Activated T-cell treated with anti-CD3 and anti-CD28 coated beads, Interleukin-2, amount 50 U/mL, for 24 hours (primary cell): ENCODE measurements around the gene KCNH6.

Source experiments
- DNase-seq: peaks from one replicate; pipeline ENCODE4 v3.0.0-alpha.2; 2020
- H3K27ac Mint-ChIP-seq: 2 replicates; pipeline ENCODE4 v1.8.0; 2020; ENCODE audit warnings: mild to moderate bottlenecking, mixed read lengths
- H3K27me3 Mint-ChIP-seq: 2 replicates; pipeline ENCODE4 v1.8.0; 2020; ENCODE audit warnings: mixed read lengths
- H3K36me3 Mint-ChIP-seq: 2 replicates; pipeline ENCODE4 v1.8.0; 2020; ENCODE audit warnings: low read depth, mixed read lengths
- H3K4me1 Mint-ChIP-seq: 2 replicates; pipeline ENCODE4 v1.8.0; 2020; ENCODE audit warnings: low read depth, mixed read lengths
- H3K4me3 Mint-ChIP-seq: 2 replicates; pipeline ENCODE4 v1.8.0; 2020; ENCODE audit warnings: mild to moderate bottlenecking, moderate library complexity, mixed read lengths
- H3K9me3 Mint-ChIP-seq: 2 replicates; pipeline ENCODE4 v1.8.0; 2020; ENCODE audit warnings: mixed read lengths

The KCNH6 gene

DNA sequence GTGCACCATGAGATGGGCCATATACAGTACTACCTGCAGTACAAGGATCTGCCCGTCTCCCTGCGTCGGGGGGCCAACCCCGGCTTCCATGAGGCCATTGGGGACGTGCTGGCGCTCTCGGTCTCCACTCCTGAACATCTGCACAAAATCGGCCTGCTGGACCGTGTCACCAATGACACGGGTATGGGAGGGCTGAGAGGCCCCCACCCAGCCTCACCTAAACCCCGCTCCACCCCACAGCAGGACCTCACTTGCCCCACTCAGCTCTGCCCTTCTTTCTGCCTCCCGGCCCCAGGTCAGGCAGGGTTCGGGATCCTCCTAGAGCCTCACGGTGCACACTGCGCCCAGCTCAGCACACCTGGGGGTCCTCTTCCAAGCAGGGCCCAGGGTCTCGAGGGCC, 40.6 kb upstream of the KCNH6 start:
- H3K27ac Mint-ChIP-seq = no peak overlapping the region
- H3K9me3 Mint-ChIP-seq = no peaks in the 10 kb centered on the region
- no peaks in the 10 kb centered on the region for H3K36me3 Mint-ChIP-seq
- no peak for DNase-seq
- no peak overlapping the region for H3K4me3 Mint-ChIP-seq
- H3K27me3 Mint-ChIP-seq = peaks cover 18% of the 10 kb centered on the region
- peaks cover 13% of the 10 kb centered on the region for H3K4me1 Mint-ChIP-seq

DNA sequence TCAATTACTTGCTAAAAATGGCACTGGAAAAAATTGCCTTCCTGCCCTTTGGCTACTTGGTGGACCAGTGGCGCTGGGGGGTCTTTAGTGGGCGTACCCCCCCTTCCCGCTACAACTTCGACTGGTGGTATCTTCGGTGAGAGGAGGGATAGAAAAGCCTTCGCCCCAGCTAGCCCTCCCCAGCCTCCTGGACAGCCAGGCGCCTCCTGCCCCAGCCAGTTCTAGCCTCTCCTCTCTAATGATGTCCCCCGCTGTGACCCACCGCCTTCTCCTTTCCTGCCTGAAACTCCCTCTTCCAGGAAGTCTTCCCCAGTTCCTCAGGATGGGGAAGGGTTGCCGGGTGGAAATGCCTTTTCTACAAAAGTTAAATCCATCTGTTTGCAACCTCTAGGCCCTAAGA, 40.1 kb upstream of the KCNH6 start:
- Mint-ChIP-seq H3K27me3 (peaks cover 13% of the 10 kb centered on the region), H3K9me3 (no peaks in the 10 kb centered on the region), H3K4me1 (peaks cover 8% of the 10 kb centered on the region), H3K4me3 (no peak overlapping the region), H3K36me3 (no peaks in the 10 kb centered on the region), H3K27ac (no peak overlapping the region)
- DNase-seq = no peak

DNA sequence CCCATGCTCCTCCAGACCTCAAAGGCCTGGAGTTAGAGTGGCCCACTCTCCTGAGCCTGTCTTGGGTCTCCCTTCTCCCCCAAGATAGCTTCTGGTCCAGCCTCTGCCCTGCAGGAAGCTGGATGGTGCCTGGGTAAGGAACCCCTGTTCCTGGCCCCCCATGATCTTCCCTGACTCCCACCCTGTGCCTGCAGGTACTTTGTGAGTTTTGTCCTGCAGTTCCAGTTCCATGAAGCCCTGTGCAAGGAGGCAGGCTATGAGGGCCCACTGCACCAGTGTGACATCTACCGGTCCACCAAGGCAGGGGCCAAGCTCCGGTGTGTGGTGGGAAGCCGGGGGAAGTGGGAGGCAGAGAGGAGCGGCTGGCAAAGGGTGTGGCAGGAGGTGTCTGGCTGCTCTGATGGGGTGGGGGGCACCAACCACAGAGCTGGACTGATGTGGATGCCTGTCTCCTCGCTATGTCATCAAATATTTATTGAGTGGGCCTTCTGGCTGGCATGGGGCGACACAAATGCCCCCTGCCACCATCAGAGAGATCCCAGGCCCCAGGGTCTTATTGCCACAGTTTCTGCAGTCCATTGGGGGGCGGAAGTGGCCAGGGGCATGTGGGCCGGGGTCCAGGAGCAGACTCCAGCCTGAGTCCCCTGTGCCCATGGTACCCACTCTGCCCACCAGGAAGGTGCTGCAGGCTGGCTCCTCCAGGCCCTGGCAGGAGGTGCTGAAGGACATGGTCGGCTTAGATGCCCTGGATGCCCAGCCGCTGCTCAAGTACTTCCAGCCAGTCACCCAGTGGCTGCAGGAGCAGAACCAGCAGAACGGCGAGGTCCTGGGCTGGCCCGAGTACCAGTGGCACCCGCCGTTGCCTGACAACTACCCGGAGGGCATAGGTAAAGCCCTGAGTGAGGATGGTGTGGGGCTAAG, 39.2 kb upstream of the KCNH6 start:
- Mint-ChIP-seq H3K4me1 (peaks cover 4% of the 10 kb centered on the region), H3K27me3 (peaks cover 6% of the 10 kb centered on the region), H3K9me3 (no peaks in the 10 kb centered on the region), H3K4me3 (no peak overlapping the region), H3K36me3 (no peaks in the 10 kb centered on the region), H3K27ac (no peak overlapping the region)
- no peak for DNase-seq

DNA sequence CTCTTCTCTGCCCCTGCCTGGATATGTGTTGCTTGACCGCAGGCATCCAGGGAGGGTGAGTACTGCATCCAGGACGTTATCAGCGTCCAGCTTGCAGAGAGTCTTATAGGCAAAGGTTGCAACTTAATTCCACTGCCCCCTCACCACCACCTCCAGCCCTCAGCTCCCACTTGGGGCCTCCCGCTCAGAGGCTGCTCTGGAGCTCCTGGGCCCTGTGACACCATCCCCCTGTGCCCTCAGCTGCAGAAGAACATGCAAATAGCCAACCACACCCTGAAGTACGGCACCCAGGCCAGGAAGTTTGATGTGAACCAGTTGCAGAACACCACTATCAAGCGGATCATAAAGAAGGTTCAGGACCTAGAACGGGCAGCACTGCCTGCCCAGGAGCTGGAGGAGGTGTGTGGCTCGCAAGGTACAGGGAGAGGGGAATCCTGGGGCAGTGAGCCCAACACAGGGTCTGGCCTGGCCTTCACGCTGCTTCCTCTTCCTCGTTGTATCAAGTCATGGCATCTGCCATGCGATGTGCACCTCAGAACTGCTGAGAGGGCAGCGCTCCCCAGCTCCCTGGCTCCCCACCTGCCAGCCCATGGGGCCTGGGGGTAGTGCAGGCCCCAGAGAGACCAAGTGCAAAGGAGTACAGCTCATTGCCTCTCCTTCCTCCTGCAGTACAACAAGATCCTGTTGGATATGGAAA, 36.7 kb upstream of the KCNH6 start:
- Mint-ChIP-seq H3K36me3 (no peaks in the 10 kb centered on the region), H3K27ac (no peak overlapping the region), H3K4me1 (no peaks in the 10 kb centered on the region), H3K4me3 (no peak overlapping the region), H3K27me3 (no peaks in the 10 kb centered on the region), H3K9me3 (no peaks in the 10 kb centered on the region)
- no peak for DNase-seq

DNA sequence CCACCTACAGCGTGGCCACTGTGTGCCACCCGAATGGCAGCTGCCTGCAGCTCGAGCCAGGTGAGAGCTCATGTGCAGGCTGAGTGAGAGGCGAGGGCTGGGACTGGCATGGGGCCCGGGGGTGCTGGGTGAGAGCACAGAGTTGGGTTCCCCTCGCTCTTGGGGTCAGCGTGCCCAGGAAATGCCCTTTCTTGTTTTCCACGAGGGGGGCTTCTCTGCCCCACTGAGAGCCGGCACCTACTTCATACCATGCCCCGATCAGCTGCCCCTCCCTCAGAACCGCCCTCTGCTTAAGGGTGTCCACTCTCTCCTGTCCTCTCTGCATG, 36.2 kb upstream of the KCNH6 start:
- Mint-ChIP-seq H3K9me3 (no peaks in the 10 kb centered on the region), H3K4me3 (no peak overlapping the region), H3K4me1 (no peaks in the 10 kb centered on the region), H3K27ac (no peak overlapping the region), H3K36me3 (no peaks in the 10 kb centered on the region), H3K27me3 (no peaks in the 10 kb centered on the region)
- no peak for DNase-seq

DNA sequence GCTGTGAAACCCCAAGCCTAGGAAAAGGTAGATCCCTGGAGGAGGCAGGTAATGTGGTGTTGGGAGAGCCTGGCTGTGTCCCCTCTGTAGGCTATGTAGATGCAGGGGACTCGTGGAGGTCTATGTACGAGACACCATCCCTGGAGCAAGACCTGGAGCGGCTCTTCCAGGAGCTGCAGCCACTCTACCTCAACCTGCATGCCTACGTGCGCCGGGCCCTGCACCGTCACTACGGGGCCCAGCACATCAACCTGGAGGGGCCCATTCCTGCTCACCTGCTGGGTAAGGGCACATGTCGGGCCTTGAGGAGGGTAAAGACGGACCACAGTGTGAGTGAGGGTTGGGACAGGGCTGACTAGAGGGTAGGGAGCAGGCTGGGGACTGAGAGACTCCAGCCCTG, 34.3 kb upstream of the KCNH6 start:
- no peaks in the 10 kb centered on the region for H3K27me3 Mint-ChIP-seq
- no peaks in the 10 kb centered on the region for H3K9me3 Mint-ChIP-seq
- H3K36me3 Mint-ChIP-seq = no peaks in the 10 kb centered on the region
- DNase-seq = no peak
- no peak overlapping the region for H3K4me3 Mint-ChIP-seq
- no peaks in the 10 kb centered on the region for H3K4me1 Mint-ChIP-seq
- no peak overlapping the region for H3K27ac Mint-ChIP-seq

DNA sequence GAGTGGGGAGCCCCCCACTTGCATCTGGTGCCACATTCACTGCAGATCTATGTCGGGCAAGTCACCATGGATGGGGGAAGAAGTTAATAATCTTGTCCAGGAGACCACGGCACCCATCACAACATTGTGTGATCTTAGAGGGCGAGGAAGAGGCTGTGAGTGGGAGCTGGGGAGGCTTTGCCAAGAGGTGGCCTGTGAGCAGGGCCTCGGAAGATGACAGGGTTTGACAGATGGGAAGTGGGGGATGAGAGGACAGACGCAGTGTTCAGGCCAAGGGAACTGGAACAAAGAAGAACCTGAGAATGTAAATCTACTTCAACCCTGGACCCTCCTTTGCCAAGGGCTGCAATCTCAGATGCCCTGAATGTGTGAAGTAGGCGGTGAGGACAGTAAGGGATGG, 33.9 kb upstream of the KCNH6 start:
- no peaks in the 10 kb centered on the region for H3K4me1 Mint-ChIP-seq
- no peaks in the 10 kb centered on the region for H3K36me3 Mint-ChIP-seq
- H3K27ac Mint-ChIP-seq = no peak overlapping the region
- DNase-seq = no peak
- H3K4me3 Mint-ChIP-seq = no peak overlapping the region
- H3K27me3 Mint-ChIP-seq = no peaks in the 10 kb centered on the region
- no peaks in the 10 kb centered on the region for H3K9me3 Mint-ChIP-seq

DNA sequence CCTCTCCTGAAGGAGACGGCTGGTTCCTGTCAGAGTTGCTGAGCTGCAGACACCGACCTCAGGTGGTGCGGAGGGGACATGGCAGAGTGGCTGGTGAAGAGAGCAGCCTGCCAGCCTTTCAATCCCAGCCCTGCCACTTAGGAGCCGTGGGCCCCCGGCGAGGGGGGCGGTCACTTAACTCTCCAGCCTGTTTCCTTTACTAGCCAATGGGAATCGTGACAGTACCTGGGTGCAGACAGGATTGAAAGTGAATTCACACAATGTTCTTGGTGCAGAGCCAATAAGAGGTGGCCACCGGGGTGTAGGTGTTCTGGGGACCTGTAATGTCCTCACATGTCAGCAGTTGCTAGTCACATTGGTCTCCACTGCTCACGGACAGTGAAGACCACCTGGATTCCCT, 32.8 kb upstream of the KCNH6 start:
- Mint-ChIP-seq H3K36me3 (no peaks in the 10 kb centered on the region), H3K27me3 (no peaks in the 10 kb centered on the region), H3K9me3 (no peaks in the 10 kb centered on the region), H3K27ac (no peak overlapping the region), H3K4me1 (no peaks in the 10 kb centered on the region), H3K4me3 (no peak overlapping the region)
- no peak for DNase-seq

DNA sequence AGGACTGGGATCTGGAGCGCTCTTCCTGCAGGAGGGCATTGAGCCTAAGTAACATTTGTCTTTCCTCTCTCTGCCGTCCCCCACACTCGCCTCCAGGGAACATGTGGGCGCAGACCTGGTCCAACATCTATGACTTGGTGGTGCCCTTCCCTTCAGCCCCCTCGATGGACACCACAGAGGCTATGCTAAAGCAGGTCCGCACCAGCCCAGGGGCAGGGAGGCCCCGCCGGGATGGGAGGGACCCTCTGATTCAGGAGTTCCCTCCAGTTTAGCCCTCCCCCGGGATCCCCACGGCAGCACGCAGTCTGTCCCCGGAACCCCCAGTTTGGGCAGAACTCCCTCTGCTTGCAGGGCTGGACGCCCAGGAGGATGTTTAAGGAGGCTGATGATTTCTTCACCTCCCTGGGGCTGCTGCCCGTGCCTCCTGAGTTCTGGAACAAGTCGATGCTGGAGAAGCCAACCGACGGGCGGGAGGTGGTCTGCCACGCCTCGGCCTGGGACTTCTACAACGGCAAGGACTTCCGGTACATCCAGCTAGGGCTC, 32.2 kb upstream of the KCNH6 start:
- H3K9me3 Mint-ChIP-seq = no peaks in the 10 kb centered on the region
- no peak overlapping the region for H3K27ac Mint-ChIP-seq
- no peaks in the 10 kb centered on the region for H3K27me3 Mint-ChIP-seq
- H3K36me3 Mint-ChIP-seq = no peaks in the 10 kb centered on the region
- H3K4me3 Mint-ChIP-seq = no peak overlapping the region
- DNase-seq = no peak
- no peaks in the 10 kb centered on the region for H3K4me1 Mint-ChIP-seq

DNA sequence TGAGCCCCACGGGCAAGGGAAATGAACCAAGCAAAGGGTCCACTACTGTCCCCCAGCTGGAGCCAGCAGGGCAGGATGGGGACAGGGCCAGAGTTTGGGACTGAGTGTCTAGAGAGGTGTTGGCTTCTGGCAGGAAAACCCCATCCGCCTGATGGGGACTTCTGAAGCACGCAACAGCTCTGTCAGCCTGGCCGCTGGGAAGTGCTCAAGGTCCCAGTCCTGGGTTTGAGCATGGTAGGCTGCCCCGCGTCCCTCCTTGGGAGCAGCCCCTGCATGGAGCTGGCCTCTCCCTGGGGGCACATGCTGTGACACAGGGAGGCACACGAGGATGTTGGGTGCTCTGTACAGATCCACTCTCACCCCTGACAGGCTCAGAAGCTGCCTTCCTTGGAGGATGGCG, 31.7 kb upstream of the KCNH6 start:
- Mint-ChIP-seq H3K9me3 (no peaks in the 10 kb centered on the region), H3K4me3 (no peak overlapping the region), H3K36me3 (no peaks in the 10 kb centered on the region), H3K27ac (no peak overlapping the region), H3K27me3 (no peaks in the 10 kb centered on the region), H3K4me1 (no peaks in the 10 kb centered on the region)
- DNase-seq = no peak

DNA sequence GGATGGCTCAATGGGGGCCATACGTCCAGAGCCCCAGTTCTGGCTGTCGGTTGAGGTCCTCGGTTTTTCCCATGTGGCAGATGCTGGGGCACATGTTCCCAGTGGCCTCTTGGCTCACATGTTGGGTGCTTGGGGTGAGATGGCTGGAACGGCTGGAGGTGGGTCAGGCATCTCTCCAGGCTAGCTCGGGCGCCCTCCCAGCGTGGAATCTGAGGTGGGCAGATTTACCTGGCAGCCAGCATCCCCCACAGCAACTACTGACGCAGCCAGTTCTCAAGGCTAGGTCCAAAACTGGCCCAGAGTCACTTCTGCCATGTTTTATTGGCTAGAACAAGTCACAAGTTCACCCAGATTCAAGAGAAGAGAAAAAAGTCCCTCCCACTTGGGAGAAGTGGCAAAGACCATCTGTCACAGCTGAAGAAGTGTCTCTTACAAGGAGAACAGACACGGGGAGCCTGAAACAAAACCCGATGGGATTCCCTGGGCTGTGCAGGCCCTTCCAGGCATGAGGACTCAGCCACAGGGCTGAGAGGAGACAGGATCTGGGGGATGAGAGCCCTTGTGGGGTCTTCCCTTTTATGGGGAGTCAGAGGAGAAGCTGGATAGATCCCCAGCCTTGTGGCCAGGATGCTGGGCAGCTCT, 31.1 kb upstream of the KCNH6 start:
- H3K9me3 Mint-ChIP-seq = no peaks in the 10 kb centered on the region
- no peak for DNase-seq
- H3K4me3 Mint-ChIP-seq = no peak overlapping the region
- no peaks in the 10 kb centered on the region for H3K27me3 Mint-ChIP-seq
- no peak overlapping the region for H3K27ac Mint-ChIP-seq
- H3K4me1 Mint-ChIP-seq = no peaks in the 10 kb centered on the region
- no peaks in the 10 kb centered on the region for H3K36me3 Mint-ChIP-seq

DNA sequence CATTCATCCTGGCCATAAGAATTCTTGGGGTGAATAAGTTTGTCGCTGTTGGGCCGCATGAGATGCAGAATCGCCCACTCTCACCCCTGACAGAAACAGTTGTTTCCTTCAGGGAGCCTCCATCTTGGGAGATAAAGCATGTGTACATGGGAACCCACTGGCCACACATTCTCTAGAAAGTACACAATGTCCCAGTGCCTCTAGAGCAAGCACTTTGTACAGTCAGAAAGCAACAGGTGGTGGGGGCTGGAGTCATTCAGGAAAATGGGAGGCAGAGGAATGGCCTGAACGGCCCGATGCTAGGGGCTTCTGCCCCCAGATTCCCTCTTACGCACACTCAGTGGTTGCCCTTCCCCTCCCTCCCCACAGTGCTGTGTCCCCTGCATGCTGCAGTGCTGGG, 30.2 kb upstream of the KCNH6 start:
- H3K27ac Mint-ChIP-seq = no peak overlapping the region
- H3K36me3 Mint-ChIP-seq = no peaks in the 10 kb centered on the region
- no peak for DNase-seq
- no peaks in the 10 kb centered on the region for H3K27me3 Mint-ChIP-seq
- H3K9me3 Mint-ChIP-seq = no peaks in the 10 kb centered on the region
- H3K4me3 Mint-ChIP-seq = no peak overlapping the region
- H3K4me1 Mint-ChIP-seq = no peaks in the 10 kb centered on the region

DNA sequence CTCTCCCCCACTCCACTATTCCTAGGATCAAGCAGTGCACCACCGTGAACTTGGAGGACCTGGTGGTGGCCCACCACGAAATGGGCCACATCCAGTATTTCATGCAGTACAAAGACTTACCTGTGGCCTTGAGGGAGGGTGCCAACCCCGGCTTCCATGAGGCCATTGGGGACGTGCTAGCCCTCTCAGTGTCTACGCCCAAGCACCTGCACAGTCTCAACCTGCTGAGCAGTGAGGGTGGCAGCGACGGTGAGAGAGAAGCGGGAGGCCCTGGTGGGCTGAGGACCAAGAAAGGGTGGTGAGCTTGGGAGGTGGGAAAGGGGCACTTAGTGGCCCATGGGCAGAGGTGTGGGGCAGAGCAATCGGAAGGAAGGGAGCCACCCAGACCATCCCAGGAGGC, 29.7 kb upstream of the KCNH6 start:
- H3K36me3 Mint-ChIP-seq = no peaks in the 10 kb centered on the region
- no peaks in the 10 kb centered on the region for H3K27me3 Mint-ChIP-seq
- H3K27ac Mint-ChIP-seq = no peak overlapping the region
- H3K9me3 Mint-ChIP-seq = no peaks in the 10 kb centered on the region
- no peak overlapping the region for H3K4me3 Mint-ChIP-seq
- DNase-seq = no peak
- H3K4me1 Mint-ChIP-seq = no peaks in the 10 kb centered on the region

DNA sequence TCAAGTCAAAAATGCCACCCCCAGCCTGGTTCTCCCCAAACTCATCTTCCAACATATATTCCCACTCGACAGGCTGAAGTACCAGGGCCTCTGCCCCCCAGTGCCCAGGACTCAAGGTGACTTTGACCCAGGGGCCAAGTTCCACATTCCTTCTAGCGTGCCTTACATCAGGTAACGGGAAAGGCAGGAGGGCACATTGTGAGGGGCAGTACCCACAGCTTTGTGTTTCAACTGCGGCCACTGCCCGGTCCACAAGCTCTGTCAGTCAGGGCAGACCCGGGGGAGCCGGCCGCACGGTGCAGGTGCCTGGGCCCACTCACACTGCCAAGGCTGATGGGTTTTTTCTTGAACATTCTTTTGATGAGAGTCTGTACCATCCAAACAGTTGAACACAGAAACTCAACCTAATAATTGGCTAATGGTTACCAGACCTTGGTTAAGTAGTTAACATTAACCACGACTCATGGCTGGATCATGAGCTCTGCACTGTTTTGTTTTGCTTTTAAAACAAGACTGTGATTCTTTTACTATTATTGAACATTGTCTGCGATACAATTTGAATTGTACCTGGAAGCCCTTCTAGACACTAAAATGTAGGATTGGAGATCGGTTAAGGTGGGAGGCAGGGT, 28.7 kb upstream of the KCNH6 start:
- no peaks in the 10 kb centered on the region for H3K36me3 Mint-ChIP-seq
- H3K9me3 Mint-ChIP-seq = no peaks in the 10 kb centered on the region
- no peaks in the 10 kb centered on the region for H3K27me3 Mint-ChIP-seq
- DNase-seq = no peak
- H3K4me1 Mint-ChIP-seq = no peaks in the 10 kb centered on the region
- H3K4me3 Mint-ChIP-seq = no peak overlapping the region
- H3K27ac Mint-ChIP-seq = no peak overlapping the region
